ENCODE results near the gene WEE1.

Gene WEE1

DNA sequence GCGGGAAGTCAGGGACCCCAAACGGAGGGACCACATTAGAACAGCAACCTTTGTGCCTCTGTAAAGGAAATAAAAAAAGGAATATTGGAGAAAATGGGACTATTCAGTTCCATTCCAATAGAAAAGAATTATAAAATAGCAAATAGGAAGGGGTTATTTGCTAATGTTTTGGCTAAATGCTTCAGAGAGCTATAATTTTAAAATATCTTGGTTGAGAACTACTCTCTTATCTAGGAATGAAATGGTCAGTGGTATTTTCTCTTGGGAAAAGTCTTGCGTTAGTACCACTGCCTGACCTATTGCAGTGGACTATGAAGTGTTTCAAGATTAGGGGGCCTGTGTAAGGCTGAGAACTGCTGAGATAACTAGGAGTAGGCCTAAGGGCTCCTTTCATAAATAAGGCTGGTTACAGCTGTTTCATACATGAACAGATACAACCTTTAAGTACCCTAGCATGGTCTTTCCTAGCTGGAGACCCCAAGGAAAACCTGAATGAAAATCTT lies 6.9 kb upstream of the WEE1 start:
- no peak for DNase-seq (ENCODE audit: low read depth)

DNA sequence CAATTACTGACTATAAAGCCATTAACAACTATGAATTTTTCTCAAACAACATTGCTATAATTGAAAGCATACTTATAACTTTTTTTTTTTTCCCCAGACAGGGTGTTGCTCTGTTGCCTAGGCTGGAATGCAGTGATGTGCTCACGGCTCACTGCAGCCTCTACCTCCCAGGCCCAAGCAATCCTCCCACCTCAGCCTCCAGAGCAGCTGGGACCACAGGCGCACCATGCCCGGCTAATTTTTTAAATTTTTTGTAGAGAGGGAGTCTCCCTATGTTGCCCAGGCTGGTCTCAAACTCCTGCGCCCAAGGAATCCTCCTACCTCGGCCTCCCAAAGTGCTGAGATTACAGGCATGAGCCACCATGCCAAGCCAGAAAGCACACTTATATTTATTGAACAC lies 6.1 kb upstream of the WEE1 start:
- DNase-seq (ENCODE audit: low read depth) = no peak

DNA sequence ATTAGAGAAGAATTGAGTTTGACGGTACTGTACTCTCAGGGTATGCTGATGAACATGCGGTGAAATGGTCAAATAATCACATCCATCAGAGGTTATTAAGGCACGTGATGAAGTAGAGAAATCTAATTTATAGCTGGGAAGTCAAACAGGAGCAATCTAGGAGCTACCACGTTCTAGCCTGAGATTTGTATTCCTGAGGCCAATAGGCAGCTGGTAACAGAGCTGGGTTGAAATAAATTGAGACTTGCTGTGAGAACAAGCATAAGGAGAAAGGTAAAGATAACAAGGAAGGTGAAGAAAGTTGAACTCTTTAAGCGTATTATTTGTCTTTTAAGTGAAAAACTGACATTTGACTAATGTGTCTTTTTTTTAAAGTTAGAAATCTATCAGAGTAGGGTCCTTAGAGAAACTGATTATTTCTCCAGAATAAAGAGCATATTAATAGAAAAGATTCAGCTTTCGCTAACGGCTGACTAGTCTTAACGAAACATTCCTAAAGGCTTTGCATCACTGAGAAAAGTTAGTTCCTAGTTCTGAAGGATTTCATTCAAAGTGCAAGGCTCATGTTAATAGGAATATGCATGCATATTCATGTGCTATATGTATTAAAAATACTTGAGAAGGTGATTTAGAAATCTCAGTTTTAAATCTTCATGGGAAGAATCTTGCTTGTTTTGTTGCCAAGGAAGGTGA lies 5.2 kb upstream of the WEE1 start:
- DNase-seq (ENCODE audit: low read depth) = no peak

DNA sequence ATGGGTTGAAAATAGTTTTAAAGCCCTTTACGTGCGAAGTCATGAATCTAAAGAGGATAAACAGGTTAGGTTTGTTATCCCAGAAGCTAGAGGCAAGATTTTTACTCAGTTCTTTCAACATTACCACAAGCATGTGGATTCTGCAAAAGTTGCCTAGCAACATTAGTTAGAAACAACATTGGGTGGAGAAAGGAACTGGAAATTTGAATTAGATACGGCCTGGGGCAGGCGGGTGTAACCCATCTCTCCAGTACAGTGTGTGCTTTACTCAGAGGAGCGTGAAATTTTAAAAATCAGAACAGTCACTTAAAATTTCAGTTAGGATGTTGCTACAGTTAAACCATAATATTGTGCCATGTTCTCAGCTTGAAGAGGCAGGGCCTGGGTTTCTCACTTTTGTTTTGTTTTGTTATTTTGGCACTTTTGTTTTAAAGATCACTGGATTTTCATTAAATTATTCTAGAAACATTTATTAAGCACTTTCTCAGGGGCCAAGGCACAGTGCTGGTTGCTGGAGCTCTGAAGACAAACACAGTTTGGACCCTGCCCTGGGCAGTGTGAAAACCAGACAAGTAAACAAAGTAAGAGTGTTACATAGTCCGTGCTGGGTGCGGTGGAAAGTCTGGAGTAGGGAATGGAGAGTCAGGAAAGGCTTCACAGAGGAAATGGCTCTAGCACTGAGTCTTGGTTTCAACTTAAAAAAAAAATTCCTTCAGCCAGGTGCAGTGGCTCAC lies 4.4 kb upstream of the WEE1 start:
- DNase-seq (ENCODE audit: low read depth) = no peak

DNA sequence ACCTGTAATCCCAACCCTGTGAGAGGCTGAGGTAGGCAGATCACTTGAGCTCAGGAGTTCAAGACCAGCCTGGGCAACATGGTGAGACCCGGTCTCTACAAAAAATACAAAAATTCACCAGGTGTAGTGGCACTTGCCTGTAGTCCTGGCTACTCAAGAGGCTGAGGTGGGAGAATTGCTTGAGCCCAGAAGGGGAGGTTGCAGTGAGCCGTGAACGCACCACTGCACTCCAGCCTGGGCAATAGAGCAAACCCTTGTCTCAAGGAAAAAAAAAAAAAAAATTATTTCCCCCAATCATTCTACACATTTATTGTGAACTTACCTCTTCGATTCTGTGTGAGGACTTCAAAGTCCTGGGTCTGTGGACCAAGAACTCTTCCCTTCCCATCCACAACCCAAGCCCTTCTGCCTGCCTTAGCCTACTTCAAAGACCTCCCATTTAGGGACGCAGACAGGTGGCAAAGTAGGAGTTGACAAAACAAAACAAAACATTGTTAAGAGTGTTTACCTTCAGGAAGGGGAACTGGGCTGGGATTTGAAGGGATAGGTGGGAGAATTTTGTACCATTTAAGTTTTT lies 3.8 kb upstream of the WEE1 start:
- DNase-seq (ENCODE audit: low read depth) = no peak

DNA sequence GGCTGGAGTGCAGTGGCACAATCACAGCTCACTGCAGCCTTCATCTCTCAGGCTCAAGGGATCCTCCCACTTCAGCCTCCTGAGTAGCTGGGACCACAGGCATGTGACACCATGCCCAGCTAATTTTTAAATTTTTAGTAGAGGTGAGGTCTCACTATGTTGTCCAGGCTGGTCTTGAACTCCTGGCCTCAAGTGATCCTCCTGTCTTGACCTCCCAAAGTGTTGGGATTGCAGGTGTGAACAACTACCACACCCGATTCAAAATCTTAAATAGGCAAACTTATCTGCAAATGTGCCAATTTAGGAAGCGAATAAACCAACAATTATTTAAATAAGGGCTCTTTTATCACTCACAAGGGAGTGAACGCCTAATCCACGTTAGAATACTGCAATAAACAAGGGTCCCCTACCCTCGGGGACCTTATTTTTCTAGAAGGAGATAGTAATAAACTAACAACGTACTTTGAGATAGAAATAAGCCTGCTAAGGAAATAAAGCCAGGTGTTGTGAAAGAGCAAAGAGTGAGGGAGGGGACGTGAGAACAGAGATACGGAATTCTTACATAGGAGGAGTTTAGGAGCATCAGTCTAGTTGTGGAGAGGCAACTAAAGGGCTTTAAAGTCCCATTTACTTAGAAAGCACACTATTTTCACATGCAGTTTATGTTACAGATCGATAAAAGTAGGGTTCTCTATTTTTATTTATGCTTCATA lies 3.0 kb upstream of the WEE1 start:
- DNase-seq (ENCODE audit: low read depth) = no peak

DNA sequence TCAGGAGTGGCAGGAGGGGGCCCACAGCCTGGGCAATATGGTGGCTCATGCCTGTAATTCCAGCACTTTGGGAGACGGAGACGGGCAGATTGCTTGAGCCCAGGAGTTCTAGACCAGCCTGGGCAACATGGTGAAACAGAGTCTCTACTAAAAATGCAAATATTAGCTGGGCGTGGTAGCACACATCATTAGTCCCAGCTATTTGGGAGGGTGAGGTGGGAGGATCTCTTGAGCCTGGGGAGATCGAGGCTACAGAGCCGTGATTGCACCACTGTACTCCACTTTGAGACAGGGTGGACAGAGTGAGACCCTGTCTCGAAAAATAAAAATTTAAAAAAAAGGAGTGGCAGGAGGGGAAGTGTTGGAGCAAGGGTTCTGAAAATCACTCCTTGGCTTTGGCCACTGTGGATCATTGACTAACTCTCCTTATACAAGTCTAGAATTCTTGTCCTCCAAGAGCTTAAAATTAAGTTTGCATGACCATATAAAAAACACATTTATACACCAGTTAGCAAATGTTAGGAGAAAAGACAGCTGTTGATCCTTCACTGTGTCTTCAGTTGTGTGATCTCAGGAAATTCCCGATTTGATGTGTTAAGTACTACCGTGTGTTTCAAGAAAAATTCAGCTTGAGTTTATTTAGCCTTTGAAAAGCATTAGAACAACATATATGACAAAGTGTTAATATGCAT lies 2.3 kb upstream of the WEE1 start:
- no peak for DNase-seq (ENCODE audit: low read depth)

DNA sequence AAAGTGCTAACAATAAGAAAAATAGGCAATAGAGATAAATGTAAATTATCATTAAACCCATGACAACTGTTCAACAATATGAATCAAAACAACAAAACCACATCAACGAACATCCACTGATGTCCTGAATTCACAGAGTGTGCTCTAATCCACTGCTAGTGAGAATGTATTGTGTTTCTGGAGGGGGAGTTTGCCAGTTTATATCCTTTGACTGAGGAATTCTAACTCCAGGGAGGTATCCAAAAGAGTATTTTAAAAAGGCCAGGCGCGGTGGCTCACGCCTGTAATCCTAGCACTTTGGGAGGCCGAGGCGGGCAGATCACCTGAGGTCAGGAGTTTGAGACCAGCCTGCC lies 1.7 kb upstream of the WEE1 start:
- no peak for DNase-seq (ENCODE audit: low read depth)

DNA sequence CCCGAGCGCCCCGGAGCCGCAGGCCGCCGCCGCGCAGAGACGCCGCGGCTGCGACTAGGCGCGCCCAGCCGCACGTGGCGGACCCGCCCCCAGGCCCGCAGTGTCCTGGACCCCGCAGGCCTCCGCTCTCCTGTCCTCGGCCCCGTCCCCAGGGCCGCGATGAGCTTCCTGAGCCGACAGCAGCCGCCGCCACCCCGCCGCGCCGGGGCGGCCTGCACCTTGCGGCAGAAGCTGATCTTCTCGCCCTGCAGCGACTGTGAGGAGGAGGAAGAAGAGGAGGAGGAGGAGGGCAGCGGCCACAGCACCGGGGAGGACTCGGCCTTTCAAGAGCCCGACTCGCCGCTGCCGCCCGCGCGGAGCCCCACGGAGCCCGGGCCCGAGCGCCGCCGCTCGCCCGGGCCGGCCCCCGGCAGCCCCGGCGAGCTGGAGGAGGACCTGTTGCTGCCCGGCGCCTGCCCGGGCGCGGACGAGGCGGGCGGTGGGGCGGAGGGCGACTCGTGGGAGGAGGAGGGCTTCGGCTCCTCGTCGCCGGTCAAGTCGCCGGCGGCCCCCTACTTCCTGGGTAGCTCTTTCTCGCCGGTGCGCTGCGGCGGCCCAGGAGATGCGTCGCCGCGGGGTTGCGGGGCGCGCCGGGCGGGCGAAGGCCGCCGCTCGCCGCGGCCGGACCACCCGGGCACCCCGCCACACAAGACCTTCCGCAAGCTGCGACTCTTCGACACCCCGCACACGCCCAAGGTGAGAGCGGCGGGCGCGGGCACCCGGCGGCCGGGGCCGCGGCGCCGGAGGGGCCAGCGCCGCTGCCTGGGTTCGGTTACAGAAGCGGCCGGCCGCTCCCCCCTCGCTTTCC lies 528 bp downstream of the WEE1 start:
- DNase-seq (ENCODE audit: low read depth) = no peak

DNA sequence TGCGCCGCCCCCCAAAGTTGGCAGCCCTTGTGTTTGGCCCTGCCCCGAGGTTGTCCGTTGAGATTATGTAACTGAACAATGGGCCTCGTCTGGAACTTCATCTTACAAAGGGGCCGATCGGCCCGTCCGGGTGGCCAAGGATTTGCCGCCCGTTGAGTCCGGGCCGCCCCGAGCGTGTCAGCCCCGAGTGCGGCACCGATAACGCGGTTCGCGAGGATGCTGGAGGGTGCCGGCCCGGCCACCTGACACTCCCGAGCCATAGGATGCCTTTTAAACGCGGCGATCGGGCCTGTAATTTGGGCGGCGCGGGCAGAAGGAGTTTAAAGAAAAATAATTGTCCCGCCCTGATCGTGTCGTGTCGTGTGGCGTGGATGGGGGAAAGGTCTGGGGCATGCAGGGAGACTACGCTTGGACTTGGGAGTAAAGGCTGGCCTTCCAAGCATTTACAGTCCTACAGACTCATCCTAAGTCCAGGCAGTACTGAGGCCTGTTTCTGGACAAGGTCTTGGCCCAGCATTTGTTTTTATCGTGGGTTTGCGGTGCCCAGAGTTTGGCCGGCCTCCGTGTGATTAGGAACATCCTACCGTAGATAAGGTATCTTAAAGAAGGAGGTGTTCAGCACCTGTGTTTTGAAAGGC lies 1.3 kb downstream of the WEE1 start:
- DNase-seq (ENCODE audit: low read depth) = no peak

DNA sequence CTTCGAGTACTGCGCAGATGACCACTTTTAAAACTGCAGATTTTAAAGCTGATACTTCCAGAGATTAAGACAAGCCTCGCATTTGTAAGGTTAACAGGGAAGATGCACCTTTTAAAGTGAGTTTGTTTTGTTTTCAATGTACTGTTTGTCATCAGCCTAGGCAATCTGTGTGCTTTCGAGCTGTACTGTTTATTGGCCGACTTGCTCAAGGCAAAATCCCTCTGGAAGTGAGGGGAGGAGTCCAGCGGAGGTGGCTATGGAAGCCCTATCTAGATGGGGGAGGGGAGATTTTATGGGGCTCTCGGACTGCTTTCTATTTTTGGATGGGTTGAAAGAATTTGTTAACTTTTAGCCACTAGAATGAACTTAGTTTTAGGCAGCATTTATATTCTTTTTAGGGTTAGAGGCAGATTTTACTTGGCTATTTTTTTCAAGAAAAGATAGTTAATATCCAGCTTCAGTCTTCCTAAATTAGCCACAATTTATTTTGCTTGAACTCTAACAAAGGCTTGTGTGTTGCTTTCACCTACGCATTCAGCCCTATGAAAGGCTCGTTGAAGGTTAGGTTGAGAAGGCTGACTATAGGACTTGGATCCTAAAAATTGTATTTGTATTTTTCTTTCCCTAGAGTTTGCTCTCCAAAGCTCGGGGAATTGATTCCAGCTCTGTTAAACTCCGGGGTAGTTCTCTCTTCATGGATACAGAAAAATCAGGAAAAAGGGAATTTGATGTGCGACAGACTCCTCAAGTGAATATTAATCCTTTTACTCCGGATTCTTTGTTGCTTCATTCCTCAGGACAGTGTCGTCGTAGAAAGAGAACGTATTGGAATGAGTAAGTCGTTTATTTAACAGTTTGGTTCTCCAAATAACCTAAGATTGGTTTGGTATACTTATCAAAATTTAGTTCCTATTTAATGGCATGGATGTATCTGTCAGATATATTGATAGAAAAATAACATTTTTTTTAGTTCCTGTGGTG lies 2.1 kb downstream of the WEE1 start:
- DNase-seq (ENCODE audit: low read depth) = no peak

DNA sequence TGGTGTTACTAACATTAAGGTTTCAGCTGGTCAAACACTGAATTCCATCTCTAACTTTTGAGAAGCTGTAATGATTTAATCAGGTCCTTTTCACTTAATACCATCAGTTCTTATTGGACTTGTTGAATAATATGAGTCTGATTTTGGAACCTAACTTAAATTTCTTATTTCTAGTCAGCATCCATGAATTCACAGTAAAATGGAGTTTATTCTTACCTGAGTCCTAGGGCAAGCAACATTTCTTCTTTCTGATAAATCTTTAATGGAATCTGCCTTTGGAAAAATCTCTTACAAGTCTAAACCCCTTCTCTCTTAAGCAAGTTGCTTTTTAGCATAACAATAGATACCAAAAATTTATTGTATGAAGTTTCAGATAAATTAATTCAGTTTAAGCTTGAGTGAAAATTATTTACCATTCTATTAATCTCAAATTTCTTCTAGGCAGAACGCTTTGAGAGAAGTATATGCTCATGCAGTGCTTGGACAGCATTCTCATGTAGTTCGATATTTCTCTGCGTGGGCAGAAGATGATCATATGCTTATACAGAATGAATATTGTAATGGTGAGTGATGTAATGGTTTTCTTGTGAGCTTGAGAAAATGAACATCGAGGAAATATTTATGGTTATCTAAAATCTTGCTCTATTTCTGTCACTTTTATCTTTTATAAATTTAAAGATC lies 3.4 kb downstream of the WEE1 start:
- no peak for DNase-seq (ENCODE audit: low read depth)

DNA sequence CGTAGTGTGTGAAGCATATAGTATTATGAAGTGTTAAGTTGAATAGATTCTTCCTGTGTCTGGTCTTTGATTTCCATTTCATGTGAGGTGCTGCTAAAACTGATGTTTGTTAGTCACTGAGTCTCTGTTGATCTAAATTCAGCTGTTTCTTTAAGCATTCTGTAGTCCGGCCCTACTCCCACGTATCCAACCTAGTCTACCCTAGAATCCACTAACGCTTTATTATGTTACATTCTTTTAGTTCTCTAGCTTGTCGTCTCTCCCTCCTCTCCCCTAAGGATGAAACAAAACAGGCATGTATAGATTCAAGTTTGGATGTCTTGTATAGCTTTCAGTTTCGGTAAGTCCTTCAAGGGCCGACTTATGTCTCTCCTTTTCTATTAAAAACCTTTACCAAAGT lies 4.1 kb downstream of the WEE1 start:
- DNase-seq (ENCODE audit: low read depth) = no peak

DNA sequence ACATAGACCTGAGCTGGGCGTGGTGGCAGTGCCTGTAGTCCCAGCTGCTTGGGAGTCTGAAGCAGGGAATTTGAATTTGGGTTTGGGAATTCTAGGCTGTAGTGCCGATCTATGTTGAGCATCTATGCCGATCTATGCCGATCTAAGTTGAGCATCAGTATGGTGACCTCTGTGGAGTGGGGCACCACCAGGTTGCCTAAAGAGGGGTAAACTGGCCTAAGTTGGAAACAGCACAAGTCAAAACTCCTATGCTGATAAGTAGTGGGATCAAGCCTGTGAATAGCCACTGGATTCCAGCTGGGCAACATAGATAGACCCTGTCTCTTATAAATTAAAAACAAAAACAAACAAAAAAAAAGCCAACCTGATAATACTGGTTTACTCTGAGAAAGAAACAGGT lies 7.4 kb downstream of the WEE1 start:
- DNase-seq (ENCODE audit: low read depth) = no peak

DNA sequence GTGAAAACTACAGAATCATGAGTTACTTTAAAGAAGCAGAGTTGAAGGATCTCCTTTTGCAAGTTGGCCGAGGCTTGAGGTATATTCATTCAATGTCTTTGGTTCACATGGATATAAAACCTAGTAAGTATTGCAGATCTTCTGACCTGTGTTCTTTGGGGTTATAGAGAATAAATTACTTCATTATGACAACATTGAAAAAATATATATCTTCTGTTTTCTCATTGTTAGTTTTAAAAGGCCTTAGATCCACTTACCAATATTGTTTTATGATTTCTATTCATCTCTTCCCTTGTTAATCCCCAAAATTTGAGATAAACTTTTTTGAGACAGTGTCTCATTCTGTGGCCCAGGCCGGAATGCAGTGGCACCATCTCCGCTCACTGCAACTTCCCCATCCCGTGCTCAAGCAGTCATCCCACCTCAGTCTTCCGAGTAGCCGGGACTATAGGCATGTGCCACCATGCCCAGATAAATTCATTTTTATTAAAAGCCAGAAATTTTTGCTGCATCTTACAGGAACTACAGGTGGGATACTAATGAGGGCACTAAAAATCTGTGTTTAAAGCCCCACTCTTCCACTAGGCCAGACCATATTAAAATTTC lies 8.2 kb downstream of the WEE1 start:
- no peak for DNase-seq (ENCODE audit: low read depth)

DNA sequence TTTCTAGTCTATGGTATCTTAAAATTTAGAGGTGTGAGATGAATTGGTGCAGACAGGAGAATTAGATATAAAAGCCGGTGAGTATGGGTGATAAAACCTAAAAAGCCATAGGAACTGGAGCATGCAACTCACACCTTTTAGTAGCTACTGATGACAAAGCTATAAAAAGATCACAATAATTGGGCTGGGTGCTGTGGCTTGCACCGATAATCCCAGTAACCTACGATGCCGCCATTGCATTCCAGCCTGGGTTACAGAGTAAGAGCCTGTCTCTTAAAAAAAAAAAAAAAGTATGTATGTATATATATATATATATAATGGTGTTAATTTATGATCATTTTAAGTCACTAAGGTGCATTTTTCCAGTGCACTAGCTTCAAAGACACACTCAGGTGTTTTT lies 17.2 kb downstream of the WEE1 start:
- DNase-seq (ENCODE audit: low read depth) = no peak

DNA sequence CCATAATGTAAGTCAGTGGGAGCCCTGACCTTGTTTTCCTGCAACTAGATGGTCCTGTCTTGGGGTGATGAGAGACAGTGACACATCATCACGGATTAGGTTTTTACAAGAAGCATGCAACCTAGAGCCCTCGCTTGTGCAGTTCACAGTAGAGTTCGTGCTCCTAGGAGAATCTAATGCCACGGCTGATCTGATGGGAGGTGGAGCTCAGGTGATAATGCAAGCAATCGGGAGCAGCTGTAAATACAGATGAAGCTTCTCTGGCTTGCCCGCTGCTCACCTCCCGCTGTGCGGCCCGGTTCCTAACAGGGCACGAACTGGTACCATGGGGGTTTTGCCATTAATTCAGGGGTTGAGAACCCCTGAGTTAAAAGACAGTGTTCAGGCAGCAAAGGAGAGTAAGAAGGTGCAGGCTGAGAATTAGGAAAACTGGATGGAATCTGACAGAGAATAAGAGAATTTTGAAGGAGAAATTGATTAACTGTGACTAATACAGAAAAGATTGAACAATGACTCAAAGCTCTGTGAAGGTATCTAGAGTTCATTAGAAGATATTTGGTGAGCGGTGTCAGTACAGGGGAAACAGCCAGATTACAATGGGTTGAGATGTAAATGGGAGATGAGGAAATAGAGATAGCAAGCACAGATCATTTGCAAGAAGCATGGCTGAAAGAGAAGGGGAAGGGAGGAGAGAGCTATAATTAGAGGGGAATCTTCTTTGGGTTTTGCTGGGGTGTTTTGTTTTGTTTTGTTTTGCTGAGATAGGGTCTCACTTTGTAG lies 21.0 kb downstream of the WEE1 start:
- no peak for DNase-seq (ENCODE audit: low read depth)

Measured in T follicular helper cell (primary cell).